ENCODE measurements around the gene DUSP6. TPM values are rescaled to one million over a fixed set of nuclear protein-coding genes. Genes with fewer than 3 reads are reported as not detected.

Gene DUSP6
- total and polyA plus RNA-seq, 10 of the 15 experiments (the other 5 are each of a cell fraction or from before 2014, with no cell fraction given) = 0.02 to 0.69 (median 0.07) TPM; not detected in 1

DNA sequence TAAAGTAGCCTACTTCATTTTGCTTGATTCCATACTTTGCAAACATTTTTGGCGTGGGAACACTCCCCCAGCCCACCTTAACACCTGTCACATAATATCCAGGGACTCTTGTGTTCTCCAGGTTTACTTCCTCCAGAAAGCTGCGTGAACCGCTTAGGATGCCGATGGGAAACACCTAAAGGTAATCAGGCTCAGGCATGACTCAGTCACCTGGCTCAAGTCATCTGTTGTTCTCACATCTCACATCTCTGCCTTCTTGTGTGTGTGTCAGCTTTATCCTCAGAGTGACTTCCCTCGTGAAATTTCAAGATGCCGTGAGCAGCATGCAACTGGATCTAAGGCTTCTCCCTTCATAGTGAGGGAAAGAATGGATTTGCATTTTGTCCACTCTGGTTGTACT lies 48.1 kb upstream of the DUSP6 start:
- 80% methylated on average over 6 of the region's 6 CpGs for WGBS (ENCODE audit: insufficient coverage, insufficient replicate concordance, low lambda C conversion rate, missing lambda C conversion rate)

More for the DNA sequence above, 48.1 kb upstream of the DUSP6 start:
- Histone ChIP-seq H3K9ac (ENCODE audit: control insufficient read depth, insufficient read depth, low read length) (no peak overlapping the region), H3K27ac (ENCODE audit: control insufficient read depth, insufficient read depth) (no peak overlapping the region), H3K4me1 (ENCODE audit: control insufficient read depth, insufficient read depth, low read length) (no peaks in the 10 kb centered on the region), H3K27me3 (replicated peaks in 1 of 2; ENCODE audit: control insufficient read depth in 2 of 2, insufficient read depth in 2 of 2, low read length in 1 of 2) (no peaks in the 10 kb centered on the region), H2AFZ (ENCODE audit: control insufficient read depth, low read depth, low read length) (no peak overlapping the region), H3K4me3 (no peak overlapping the region), H4K20me1 (ENCODE audit: control insufficient read depth, insufficient read depth) (no peaks in the 10 kb centered on the region), H3K79me2 (ENCODE audit: control insufficient read depth, insufficient read depth, low read length) (no peaks in the 10 kb centered on the region), H3K9me3 (replicated peaks; ENCODE audit: control insufficient read depth, insufficient read depth, low read length) (no peaks in the 10 kb centered on the region), H3K36me3 (ENCODE audit: control insufficient read depth in 2 of 2, insufficient read depth in 2 of 2, low read length in 1 of 2) (no peaks in the 10 kb centered on the region), H3K4me2 (ENCODE audit: control insufficient read depth, insufficient read depth) (no peak overlapping the region)
- FAIRE-seq (no peak), DNase-seq (ENCODE audit: low read depth, low spot score) (no peak), ATAC-seq (no peak)
- no TSS peak for BruUV-seq (replicated peaks)
- ChIA-PET RAD21 (ENCODE audit: unreplicated experiment) (no interaction called here), POLR2A (no interaction called here), SMC1A (ENCODE audit: uncharacterized antibody, unreplicated experiment) (no interaction called here), CTCF (interaction anchor here (1.0 kb wide), 1 partner anchor 87 kb away, joined by 3 read pairs; no protein-coding TSS in a partner anchor)
- TF ChIP-seq ZSCAN29 (IDR thresholded peaks at IDR 0.05) = no peak
- TF ChIP-seq MEF2A (IDR thresholded peaks at IDR 0.05; ENCODE audit: insufficient read depth, low read depth, low read length) = no peak
- TF ChIP-seq, protein P1, sequence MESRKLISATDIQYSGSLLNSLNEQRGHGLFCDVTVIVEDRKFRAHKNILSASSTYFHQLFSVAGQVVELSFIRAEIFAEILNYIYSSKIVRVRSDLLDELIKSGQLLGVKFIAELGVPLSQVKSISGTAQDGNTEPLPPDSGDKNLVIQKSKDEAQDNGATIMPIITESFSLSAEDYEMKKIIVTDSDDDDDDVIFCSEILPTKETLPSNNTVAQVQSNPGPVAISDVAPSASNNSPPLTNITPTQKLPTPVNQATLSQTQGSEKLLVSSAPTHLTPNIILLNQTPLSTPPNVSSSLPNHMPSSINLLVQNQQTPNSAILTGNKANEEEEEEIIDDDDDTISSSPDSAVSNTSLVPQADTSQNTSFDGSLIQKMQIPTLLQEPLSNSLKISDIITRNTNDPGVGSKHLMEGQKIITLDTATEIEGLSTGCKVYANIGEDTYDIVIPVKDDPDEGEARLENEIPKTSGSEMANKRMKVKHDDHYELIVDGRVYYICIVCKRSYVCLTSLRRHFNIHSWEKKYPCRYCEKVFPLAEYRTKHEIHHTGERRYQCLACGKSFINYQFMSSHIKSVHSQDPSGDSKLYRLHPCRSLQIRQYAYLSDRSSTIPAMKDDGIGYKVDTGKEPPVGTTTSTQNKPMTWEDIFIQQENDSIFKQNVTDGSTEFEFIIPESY (IDR thresholded peaks at IDR 0.05) = no peak
- TF ChIP-seq, protein P2, sequence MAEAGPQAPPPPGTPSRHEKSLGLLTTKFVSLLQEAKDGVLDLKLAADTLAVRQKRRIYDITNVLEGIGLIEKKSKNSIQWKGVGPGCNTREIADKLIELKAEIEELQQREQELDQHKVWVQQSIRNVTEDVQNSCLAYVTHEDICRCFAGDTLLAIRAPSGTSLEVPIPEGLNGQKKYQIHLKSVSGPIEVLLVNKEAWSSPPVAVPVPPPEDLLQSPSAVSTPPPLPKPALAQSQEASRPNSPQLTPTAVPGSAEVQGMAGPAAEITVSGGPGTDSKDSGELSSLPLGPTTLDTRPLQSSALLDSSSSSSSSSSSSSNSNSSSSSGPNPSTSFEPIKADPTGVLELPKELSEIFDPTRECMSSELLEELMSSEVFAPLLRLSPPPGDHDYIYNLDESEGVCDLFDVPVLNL (IDR thresholded peaks at IDR 0.05; ENCODE audit: low read depth, low read length) = no peak
- no peak for TF ChIP-seq RAD21 (IDR thresholded peaks at IDR 0.05; ENCODE audit: insufficient read depth, low read depth, low read length)
- no peak for TF ChIP-seq ZNF24 (IDR thresholded peaks at IDR 0.05)
- no peak for TF ChIP-seq POU2F2 (IDR thresholded peaks at IDR 0.05; ENCODE audit: borderline replicate concordance, low read depth, low read length)
- no peak for TF ChIP-seq BRCA1 (IDR thresholded peaks at IDR 0.05; ENCODE audit: low read depth, low read length)
- no peak for TF ChIP-seq ELK1 (IDR thresholded peaks at IDR 0.05; ENCODE audit: low read depth, low read length)
- TF ChIP-seq NR2F1 (conservative IDR thresholded peaks at IDR 0.05) = no peak
- intact Hi-C loops (cut with micrococcal nuclease; ENCODE audit: unreplicated experiment) (no loop called here), in situ Hi-C loops (cut with MboI) (no loop called here)
